Stomach (tissue), 4 donors: ENCODE results near the gene CCM2L.

Experiments
- CTCF ChIP-seq, 7 experiments: fragments of 450-650 bp in 4 of 7; fragments of 200-600 bp in 3 of 7; sonication (generic) in 3 of 7; IDR thresholded peaks; one replicate each; pipeline ENCODE4 v1.5.1; 2016 to 2019; ENCODE audit warnings: antibody characterized with exemption in 7 of 7, control low read depth in 2 of 7, mild to moderate bottlenecking in 1 of 7
- POLR2A ChIP-seq, 4 donors: fragments of 450-650 bp; IDR thresholded peaks; one replicate each; pipeline ENCODE4 v1.6.1; 2016; ENCODE audit warnings: antibody characterized with exemption in 4 of 4, control low read depth in 2 of 4, mild to moderate bottlenecking in 1 of 4, moderate library complexity in 1 of 4

GRCh38 chr20:31966991-31967655 lies 43.1 kb upstream of the CCM2L start:
- no peak for TF ChIP-seq POLR2A (IDR thresholded peaks at IDR 0.05)
- TF ChIP-seq CTCF (IDR thresholded peaks at IDR 0.05) = no peak
